Right lobe of liver (tissue), 6 donors: Measurements from ENCODE around the gene MYO1H. TPM values are rescaled to one million over a fixed set of nuclear protein-coding genes. Genes with fewer than 3 reads are reported as not detected.
A peak's percentile ranks its signal among the peaks of the same experiment; 100 is the strongest.

Experiments used
- ATAC-seq, 4 donors: fragments of 200-7000 bp; cut with Tn5 transposase; one replicate each; pipeline ENCODE4 v1.9.1; 2020; ENCODE audit warnings: mild to moderate bottlenecking in 4 of 4, moderate library complexity in 4 of 4
- DNase-seq, 3 donors: peaks; one replicate each; pipeline ENCODE4 v3.0.0-alpha.2; 2020
- H3K27ac ChIP-seq, 3 donors: fragments of 200-600 bp; one replicate each; pipeline ENCODE4 v1.8.0; 2022
- H3K27me3 ChIP-seq, 2 donors: fragments of 200-600 bp; one replicate each; pipeline ENCODE4 v1.8.0; 2022
- H3K36me3 ChIP-seq, 4 donors: fragments of 200-600 bp; sonication (generic) in 1 of 4; one replicate each; pipeline versions ENCODE4 v1.5.1 to v1.8.0; 2017 to 2022; ENCODE audit warnings: control low read depth in 1 of 4
- H3K4me1 ChIP-seq, 4 donors: fragments of 200-600 bp; sonication (generic) in 1 of 4; one replicate each; pipeline versions ENCODE4 v1.5.1 to v1.8.0; 2017 to 2022; ENCODE audit warnings: control low read depth in 1 of 4
- H3K4me3 ChIP-seq, 3 donors: fragments of 200-600 bp; one replicate each; pipeline ENCODE4 v1.8.0; 2022
- H3K9me3 ChIP-seq, 4 donors: fragments of 200-600 bp; sonication (generic) in 1 of 4; one replicate each; pipeline versions ENCODE4 v1.5.1 to v1.8.0; 2017 to 2022; ENCODE audit warnings: control low read depth in 1 of 4
- POLR2A ChIP-seq: fragments of 450-650 bp; IDR thresholded peaks from one replicate; pipeline ENCODE4 v1.6.1; 2017; ENCODE audit warnings: antibody characterized with exemption, mild to moderate bottlenecking
- WGBS: methylation state at CpG from one replicate; pipeline ENCODE4 v1.1.6; 2018; ENCODE audit warnings: low coverage, low lambda C conversion rate; ENCODE audit not compliant: insufficient coverage; ENCODE audit errors: missing lambda C conversion rate; 5-methylcytosine and 5-hydroxymethylcytosine counted together
- intact Hi-C, 2 donors: fragments of 100-400 bp; cut with DNase I; formaldehyde crosslinking; loops; one replicate each; pipeline versions ENCODE4 v1.11.2 to v1.14.1; 2022
- total RNA-seq, 6 experiments: library from RNA; depleted of rRNA in 2 of 6; stranded (reverse); fragments of >200 nt in 2 of 6; fragmentation: NEBNext Ultra II Directional in 3 of 6; extraction: Animal tissue kit (Norgen Biotek cat#: 25700) in 3 of 6; gene quantifications; one replicate each; pipeline versions ENCODE4 v1.1.0 to v1.2.4, GENCODE V29; 2016 to 2023
- TF ChIP-seq, protein P1 (sequence below), 4 donors: fragments of 200-600 bp in 3 of 4; fragments of 450-650 bp in 1 of 4; IDR thresholded peaks; one replicate each; pipeline versions ENCODE4 v1.5.1 to v1.8.0; 2016 to 2022; ENCODE audit warnings: antibody characterized with exemption in 4 of 4, mild to moderate bottlenecking in 2 of 4
- donor health status: DM: no; HTN: yes; CAD: no.
- donor health status: DM: no; HTN: no; CAD: no.
- donor health status: DM: no; HTN: no; CAD: no.
- donor health status: DM: no; HTN: yes; CAD: no.
- donor health status: DM: no; HTN: yes; CAD: no.

The MYO1H gene
- total RNA-seq, 6 experiments from 2014 or later = not detected

DNA sequence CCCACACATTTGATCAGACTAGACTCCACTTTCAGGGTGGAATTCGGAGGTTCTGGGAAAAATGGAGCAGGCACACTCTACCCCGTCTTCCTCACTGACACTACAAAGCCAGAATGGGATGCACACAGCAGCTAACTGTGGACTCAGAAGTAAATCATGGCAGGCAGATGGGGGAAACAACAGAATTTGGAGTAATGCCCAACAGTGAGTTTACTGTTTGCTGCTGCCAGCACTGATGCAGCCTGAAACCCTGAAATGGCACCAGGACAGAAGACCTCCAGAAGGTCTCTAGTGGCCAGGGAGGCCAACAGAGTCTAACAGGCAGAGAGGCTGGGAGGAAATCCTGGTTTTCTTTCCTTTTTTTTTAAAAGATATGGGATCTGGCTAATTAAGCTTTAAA lies 104.8 kb downstream of the MYO1H start:
- no peaks in the 10 kb centered on the region for H3K27me3 ChIP-seq
- peaks cover 6 to 44% (median 17%) of the 10 kb centered on the region in 4 donors for H3K36me3 ChIP-seq
- H3K27ac ChIP-seq = no peak overlapping the region
- no peak overlapping the region for H3K4me3 ChIP-seq
- no peak for ATAC-seq
- WGBS = 80% methylated on average over 1 of the region's 2 CpGs
- intact Hi-C loops = no loop called here
- peaks cover 0 to 6% (median 0%) of the 10 kb centered on the region in 4 donors for H3K4me1 ChIP-seq
- no peak for TF ChIP-seq POLR2A
- TF ChIP-seq, protein P1, sequence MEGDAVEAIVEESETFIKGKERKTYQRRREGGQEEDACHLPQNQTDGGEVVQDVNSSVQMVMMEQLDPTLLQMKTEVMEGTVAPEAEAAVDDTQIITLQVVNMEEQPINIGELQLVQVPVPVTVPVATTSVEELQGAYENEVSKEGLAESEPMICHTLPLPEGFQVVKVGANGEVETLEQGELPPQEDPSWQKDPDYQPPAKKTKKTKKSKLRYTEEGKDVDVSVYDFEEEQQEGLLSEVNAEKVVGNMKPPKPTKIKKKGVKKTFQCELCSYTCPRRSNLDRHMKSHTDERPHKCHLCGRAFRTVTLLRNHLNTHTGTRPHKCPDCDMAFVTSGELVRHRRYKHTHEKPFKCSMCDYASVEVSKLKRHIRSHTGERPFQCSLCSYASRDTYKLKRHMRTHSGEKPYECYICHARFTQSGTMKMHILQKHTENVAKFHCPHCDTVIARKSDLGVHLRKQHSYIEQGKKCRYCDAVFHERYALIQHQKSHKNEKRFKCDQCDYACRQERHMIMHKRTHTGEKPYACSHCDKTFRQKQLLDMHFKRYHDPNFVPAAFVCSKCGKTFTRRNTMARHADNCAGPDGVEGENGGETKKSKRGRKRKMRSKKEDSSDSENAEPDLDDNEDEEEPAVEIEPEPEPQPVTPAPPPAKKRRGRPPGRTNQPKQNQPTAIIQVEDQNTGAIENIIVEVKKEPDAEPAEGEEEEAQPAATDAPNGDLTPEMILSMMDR (IDR thresholded peaks at IDR 0.05) = no peak
- H3K9me3 ChIP-seq = no peaks in the 10 kb centered on the region
- no peak for DNase-seq

DNA sequence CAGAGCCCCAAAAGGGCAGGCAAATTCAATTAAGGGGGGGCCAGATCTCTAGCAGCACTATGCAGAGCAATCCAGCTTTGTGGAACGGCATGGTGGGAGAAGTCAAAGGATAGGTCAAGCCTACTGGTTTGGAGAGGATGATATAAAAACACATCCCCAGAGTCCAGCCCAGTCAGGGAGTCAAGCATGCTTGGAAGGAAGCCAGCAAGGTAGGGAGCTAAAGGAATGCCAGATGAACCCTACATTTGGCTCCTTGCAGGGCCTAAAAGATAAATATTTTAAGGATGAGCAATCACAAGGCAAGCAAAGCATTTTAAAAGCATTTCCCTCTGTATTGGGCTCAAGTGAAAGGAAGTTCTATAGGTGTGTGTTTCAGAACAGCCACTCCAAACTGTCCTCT lies 108.0 kb downstream of the MYO1H start:
- intact Hi-C loops = no loop called here
- no peak overlapping the region for H3K27ac ChIP-seq
- no peaks in the 10 kb centered on the region for H3K27me3 ChIP-seq
- ATAC-seq (no peak), DNase-seq (no peak)
- peaks cover 0 to 6% (median under 1%) of the 10 kb centered on the region in 4 donors for H3K4me1 ChIP-seq
- no peak for TF ChIP-seq POLR2A
- TF ChIP-seq, protein P1 (IDR thresholded peaks at IDR 0.05) = no peak
- no peak overlapping the region for H3K4me3 ChIP-seq
- peaks cover 6 to 48% (median 22%) of the 10 kb centered on the region in 4 donors for H3K36me3 ChIP-seq
- WGBS = 90% methylated on average over 1 of the region's 1 CpG
- no peaks in the 10 kb centered on the region for H3K9me3 ChIP-seq

DNA sequence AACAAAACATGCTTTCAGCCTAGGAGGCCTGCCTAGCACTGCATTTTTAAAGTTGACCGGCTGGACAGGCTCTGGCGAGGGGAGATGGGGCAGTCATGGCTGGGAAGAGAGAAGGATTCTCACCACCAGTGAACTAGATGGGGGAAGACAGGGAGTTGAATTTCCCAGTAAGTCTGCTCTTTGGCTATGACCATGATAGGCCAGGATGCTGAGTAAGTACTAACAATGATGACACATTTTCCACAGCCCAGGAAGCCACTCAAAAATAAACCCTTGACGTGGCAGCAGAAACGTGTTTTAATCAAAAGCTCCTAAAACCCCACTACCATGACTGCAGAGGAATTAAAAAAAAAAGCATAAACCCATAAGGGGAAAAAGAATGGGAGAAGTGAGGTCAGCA lies 110.4 kb downstream of the MYO1H start:
- ATAC-seq (peak in 1 of 4 donors; percentile 9), DNase-seq (no peak)
- no peaks in the 10 kb centered on the region for H3K9me3 ChIP-seq
- WGBS = 45% methylated on average over 3 of the region's 4 CpGs
- peaks cover 0 to 27% (median 6%) of the 10 kb centered on the region in 4 donors for H3K4me1 ChIP-seq
- no peak overlapping the region for H3K4me3 ChIP-seq
- no peaks in the 10 kb centered on the region for H3K27me3 ChIP-seq
- TF ChIP-seq, protein P1 (IDR thresholded peaks at IDR 0.05) = no peak
- no peak for TF ChIP-seq POLR2A
- peak overlapping the region in 2 of 3 donors; percentile 10 to 55 for H3K27ac ChIP-seq
- intact Hi-C loops = no loop called here
- peaks cover 3 to 46% (median 21%) of the 10 kb centered on the region in 4 donors for H3K36me3 ChIP-seq

DNA sequence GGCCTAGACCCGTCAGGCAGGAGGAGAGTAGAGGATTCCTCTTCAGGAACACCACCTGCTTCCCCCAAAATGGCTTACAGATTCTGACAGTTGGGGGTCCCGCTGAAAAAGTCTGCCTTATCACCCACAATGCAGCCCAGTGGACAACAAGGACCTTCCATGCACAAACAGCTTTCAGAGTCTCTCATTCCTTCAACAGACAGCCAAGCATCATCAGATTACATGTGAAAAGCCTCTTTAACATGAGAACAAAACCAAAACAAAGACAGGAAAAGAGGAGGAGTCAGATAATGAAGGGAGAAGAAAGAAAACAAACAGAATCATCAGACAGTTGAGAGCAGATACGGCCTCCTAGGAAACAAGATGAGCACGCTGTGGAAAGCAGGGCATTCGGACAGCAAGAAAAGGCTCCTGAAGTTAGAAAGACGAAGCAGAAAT lies 111.1 kb downstream of the MYO1H start:
- ATAC-seq (no peak), DNase-seq (no peak)
- peaks cover 0 to 34% (median 6%) of the 10 kb centered on the region in 4 donors for H3K4me1 ChIP-seq
- 82% methylated on average over 5 of the region's 6 CpGs for WGBS
- no peaks in the 10 kb centered on the region for H3K27me3 ChIP-seq
- H3K36me3 ChIP-seq = peaks cover 0 to 39% (median 19%) of the 10 kb centered on the region in 4 donors
- intact Hi-C loops = no loop called here
- TF ChIP-seq, protein P1 (IDR thresholded peaks at IDR 0.05) = no peak
- TF ChIP-seq POLR2A = no peak
- H3K9me3 ChIP-seq = no peaks in the 10 kb centered on the region
- no peak overlapping the region for H3K4me3 ChIP-seq
- H3K27ac ChIP-seq = peak overlapping the region in 2 of 3 donors; percentile 10 to 55
